CD4-positive, CD25-positive, alpha-beta regulatory T cell (primary cell): Measurements from ENCODE around the gene EP300. TPM values are rescaled to one million over a fixed set of nuclear protein-coding genes. Genes with fewer than 3 reads are reported as not detected.
"Not testable (repeated sequence)": the region's sequence is repeated elsewhere in the genome, so short reads cannot be mapped to it uniquely, and the experiment has no call there.

Source experiments
- ATAC-seq, 2 donors: fragments of 150-1000 bp; cut with Tn5 transposase; one replicate each; pipeline ENCODE4 v1.10.0; 2021; ENCODE audit warnings: low read depth in 2 of 2, moderate number of reproducible peaks in 2 of 2, moderate library complexity in 1 of 2
- DNase-seq, 3 donors: peaks; one replicate each; pipeline versions ENCODE4 v3.0.0 to v3.0.0-alpha.2; 2012 to 2022; ENCODE audit warnings: mixed read lengths in 1 of 3
- H3K27ac ChIP-seq: one replicate; pipeline ENCODE4 v1.7.0; 2013; ENCODE audit warnings: mild to moderate bottlenecking, low read length; ENCODE audit not compliant: insufficient read depth, poor library complexity, severe bottlenecking
- H3K27me3 ChIP-seq: one replicate; pipeline ENCODE4 v1.7.0; 2013; ENCODE audit warnings: low read length; ENCODE audit not compliant: control insufficient read depth, insufficient read depth
- H3K36me3 ChIP-seq: one replicate; pipeline ENCODE4 v1.7.0; 2013; ENCODE audit warnings: mild to moderate bottlenecking, low read length, moderate library complexity; ENCODE audit not compliant: control insufficient read depth, insufficient read depth
- H3K4me1 ChIP-seq: 2 replicates; pipeline ENCODE4 v1.7.0; 2013; ENCODE audit warnings: mild to moderate bottlenecking, low read length; ENCODE audit not compliant: insufficient read depth, control insufficient read depth, poor library complexity, severe bottlenecking
- H3K4me3 ChIP-seq: one replicate; pipeline ENCODE4 v1.7.0; 2013; ENCODE audit warnings: low read depth, mild to moderate bottlenecking, low read length, moderate library complexity
- H3K9me3 ChIP-seq, 2 experiments: 1 replicate in 1 of 2; 2 replicates in 1 of 2; pipeline ENCODE4 v1.7.0; 2013; ENCODE audit warnings: low read length in 2 of 2, mild to moderate bottlenecking in 1 of 2, moderate library complexity in 1 of 2; ENCODE audit not compliant: control insufficient read depth in 2 of 2
- H3K27ac Mint-ChIP-seq, 3 donors: one replicate each; pipeline ENCODE4 v1.8.0; 2020 to 2022; ENCODE audit warnings: mild to moderate bottlenecking in 3 of 3, mixed read lengths in 3 of 3, moderate library complexity in 2 of 3
- H3K27me3 Mint-ChIP-seq: one replicate; pipeline ENCODE4 v1.8.0; 2022; ENCODE audit warnings: mild to moderate bottlenecking, mixed read lengths
- H3K36me3 Mint-ChIP-seq: one replicate; pipeline ENCODE4 v1.8.0; 2020; ENCODE audit warnings: mixed read lengths
- H3K4me1 Mint-ChIP-seq, 4 donors: one replicate each; pipeline ENCODE4 v1.8.0; 2020 to 2022; ENCODE audit warnings: mixed read lengths in 4 of 4, mild to moderate bottlenecking in 1 of 4
- H3K4me3 Mint-ChIP-seq, 4 donors: one replicate each; pipeline ENCODE4 v1.8.0; 2020 to 2022; ENCODE audit warnings: mild to moderate bottlenecking in 4 of 4, mixed read lengths in 4 of 4, moderate library complexity in 3 of 4
- H3K9me3 Mint-ChIP-seq, 7 donors: one replicate each; pipeline ENCODE4 v1.8.0; 2020 to 2022; ENCODE audit warnings: mixed read lengths in 7 of 7, mild to moderate bottlenecking in 3 of 7, moderate library complexity in 2 of 7
- polyA plus RNA-seq, 4 donors: library from polyadenylated mRNA; unstranded; fragments of 300-500 nt; fragmentation: Illumina TruSeq; gene quantifications; one replicate each; pipeline ENCODE4 v1.2.3, GENCODE V29; 2021
- total RNA-seq: library from RNA; stranded (reverse); gene quantifications from one replicate; pipeline ENCODE4 v1.2.3, GENCODE V29; 2022

Gene EP300
- total and polyA plus RNA-seq, 5 donors from 2014 or later, result 8.1 to 177 (median 12.6) TPM

GRCh38 chr22:41050883-41051282, 41.5 kb upstream of the EP300 start:
- H3K4me3 ChIP-seq, result no peak overlapping the region
- H3K9me3 ChIP-seq, result no peaks in the 10 kb centered on the region
- H3K27ac Mint-ChIP-seq, result no peak overlapping the region
- no peak overlapping the region for H3K27ac ChIP-seq
- no peak for DNase-seq
- H3K4me1 Mint-ChIP-seq, result peaks cover 0 to 6% (median 4%) of the 10 kb centered on the region in 4 donors
- H3K27me3 ChIP-seq, result no peaks in the 10 kb centered on the region
- no peak overlapping the region for H3K4me3 Mint-ChIP-seq
- H3K27me3 Mint-ChIP-seq, result no peaks in the 10 kb centered on the region
- no peaks in the 10 kb centered on the region for H3K36me3 ChIP-seq
- H3K4me1 ChIP-seq, result no peaks in the 10 kb centered on the region
- H3K9me3 Mint-ChIP-seq, result peaks cover 0 to 1% (median 0%) of the 10 kb centered on the region in 7 donors
- ATAC-seq, result no peak
- no peaks in the 10 kb centered on the region for H3K36me3 Mint-ChIP-seq

- Mint-ChIP-seq H3K9me3 (no peaks in the 10 kb centered on the region), H3K27ac (peak overlapping the region in 2 of 3 donors; percentile 23 to 60), H3K4me3 (no peak overlapping the region), H3K27me3 (no peaks in the 10 kb centered on the region), H3K36me3 (no peaks in the 10 kb centered on the region), H3K4me1 (peaks cover 0 to 6% (median 4%) of the 10 kb centered on the region in 4 donors)
- ATAC-seq (no peak), DNase-seq (no peak)
- Histone ChIP-seq H3K27ac (no peak overlapping the region), H3K36me3 (no peaks in the 10 kb centered on the region), H3K4me3 (no peak overlapping the region), H3K4me1 (no peaks in the 10 kb centered on the region), H3K9me3 (no peaks in the 10 kb centered on the region), H3K27me3 (no peaks in the 10 kb centered on the region)
Observed at GRCh38 chr22:41052661-41053490, 39.5 kb upstream of the EP300 start.

GRCh38 chr22:41057076-41057475, 35.3 kb upstream of the EP300 start:
- DNase-seq (no peak), ATAC-seq (no peak)
- no peaks in the 10 kb centered on the region for H3K4me1 ChIP-seq
- no peak overlapping the region for H3K27ac ChIP-seq
- no peaks in the 10 kb centered on the region for H3K9me3 Mint-ChIP-seq
- no peaks in the 10 kb centered on the region for H3K36me3 ChIP-seq
- no peaks in the 10 kb centered on the region for H3K27me3 Mint-ChIP-seq
- H3K27me3 ChIP-seq, result no peaks in the 10 kb centered on the region
- no peak overlapping the region for H3K27ac Mint-ChIP-seq
- H3K4me1 Mint-ChIP-seq, result peaks cover 0 to 6% (median 4%) of the 10 kb centered on the region in 4 donors
- H3K36me3 Mint-ChIP-seq, result no peaks in the 10 kb centered on the region
- H3K4me3 Mint-ChIP-seq, result no peak overlapping the region
- H3K9me3 ChIP-seq, result no peaks in the 10 kb centered on the region
- no peak overlapping the region for H3K4me3 ChIP-seq

- Mint-ChIP-seq H3K4me3 (no peak overlapping the region), H3K36me3 (no peaks in the 10 kb centered on the region), H3K9me3 (peaks cover 0 to 2% (median 0%) of the 10 kb centered on the region in 7 donors), H3K27me3 (no peaks in the 10 kb centered on the region), H3K27ac (no peak overlapping the region), H3K4me1 (peaks cover 0 to 4% (median 0%) of the 10 kb centered on the region in 4 donors)
- H3K4me3 ChIP-seq, result no peak overlapping the region
- H3K4me1 ChIP-seq, result no peaks in the 10 kb centered on the region
- ATAC-seq (no peak), DNase-seq (no peak)
- no peak overlapping the region for H3K27ac ChIP-seq
- H3K9me3 ChIP-seq, result no peaks in the 10 kb centered on the region
- no peaks in the 10 kb centered on the region for H3K36me3 ChIP-seq
- no peaks in the 10 kb centered on the region for H3K27me3 ChIP-seq
Observed at GRCh38 chr22:41062146-41062545, 30.2 kb upstream of the EP300 start.

GRCh38 chr22:41064326-41064725, 28.1 kb upstream of the EP300 start:
- not testable (repeated sequence) for H3K4me3 ChIP-seq, H3K9me3 ChIP-seq, H3K27ac ChIP-seq, H3K4me1 Mint-ChIP-seq, ATAC-seq, H3K36me3 ChIP-seq, H3K9me3 Mint-ChIP-seq, H3K27me3 Mint-ChIP-seq, DNase-seq, H3K4me1 ChIP-seq, H3K27ac Mint-ChIP-seq, H3K36me3 Mint-ChIP-seq, H3K27me3 ChIP-seq
- peak overlapping the region in 1 of 4 donors; percentile 61 for H3K4me3 Mint-ChIP-seq

GRCh38 chr22:41066341-41066740, 26.1 kb upstream of the EP300 start:
- not testable (repeated sequence) for H3K36me3 ChIP-seq, H3K27ac Mint-ChIP-seq, H3K27ac ChIP-seq, H3K27me3 Mint-ChIP-seq, DNase-seq, H3K9me3 ChIP-seq, H3K4me3 Mint-ChIP-seq, H3K4me1 ChIP-seq, H3K4me3 ChIP-seq, H3K27me3 ChIP-seq, H3K36me3 Mint-ChIP-seq, H3K4me1 Mint-ChIP-seq, ATAC-seq, H3K9me3 Mint-ChIP-seq

- ATAC-seq, H3K9me3 ChIP-seq, H3K27ac ChIP-seq, H3K9me3 Mint-ChIP-seq, DNase-seq, H3K4me3 ChIP-seq, H3K4me3 Mint-ChIP-seq, H3K4me1 Mint-ChIP-seq, H3K36me3 Mint-ChIP-seq, H3K4me1 ChIP-seq, H3K27me3 ChIP-seq, H3K36me3 ChIP-seq, H3K27me3 Mint-ChIP-seq: not testable (repeated sequence)
- H3K27ac Mint-ChIP-seq, result peak overlapping the region in 1 of 3 donors; percentile 38
Observed at GRCh38 chr22:41067968-41068367, 24.4 kb upstream of the EP300 start.
